Glutamatergic neuron (in vitro differentiated cells): ENCODE measurements around the gene TIMM22. TPM values are rescaled to one million over a fixed set of nuclear protein-coding genes. Genes with fewer than 3 reads are reported as not detected.

Experiments used
- DNase-seq: peaks from one replicate; pipeline ENCODE4 v3.0.0; 2022
- H3K27ac Mint-ChIP-seq: one replicate; pipeline ENCODE4 v1.8.0; 2020; ENCODE audit warnings: mild to moderate bottlenecking, mixed read lengths, inconsistent platforms; ENCODE audit not compliant: unreplicated experiment
- H3K27me3 Mint-ChIP-seq: one replicate; pipeline ENCODE4 v1.8.0; 2020; ENCODE audit warnings: mild to moderate bottlenecking, moderate library complexity, mixed read lengths, inconsistent platforms; ENCODE audit not compliant: unreplicated experiment
- H3K36me3 Mint-ChIP-seq: one replicate; pipeline ENCODE4 v1.8.0; 2020; ENCODE audit warnings: mild to moderate bottlenecking, mixed read lengths, inconsistent platforms; ENCODE audit not compliant: unreplicated experiment
- H3K4me1 Mint-ChIP-seq: one replicate; pipeline ENCODE4 v1.8.0; 2020; ENCODE audit warnings: mild to moderate bottlenecking, low read depth, mixed read lengths, inconsistent platforms; ENCODE audit not compliant: unreplicated experiment
- H3K4me3 Mint-ChIP-seq: one replicate; pipeline ENCODE4 v1.8.0; 2020; ENCODE audit warnings: mild to moderate bottlenecking, mixed read lengths, inconsistent platforms; ENCODE audit not compliant: unreplicated experiment
- H3K9me3 Mint-ChIP-seq: one replicate; pipeline ENCODE4 v1.8.0; 2020; ENCODE audit warnings: mild to moderate bottlenecking, moderate library complexity, mixed read lengths, inconsistent platforms; ENCODE audit not compliant: unreplicated experiment
- CTCF ChIP-seq: fragments of 200-600 bp; sonication (generic); IDR thresholded peaks from one replicate; pipeline ENCODE4 v1.5.0; 2021; ENCODE audit not compliant: partially characterized antibody, unreplicated experiment
- total RNA-seq: library from RNA; stranded (reverse); fragmentation: NEBNext Ultra II Directional; extraction: Animal tissue kit (Norgen Biotek cat#: 25700); gene quantifications from one replicate; pipeline ENCODE4 v1.2.1, GENCODE V29; 2021; ENCODE audit not compliant: unreplicated experiment

TIMM22 gene
- total RNA-seq, 1 donor from 2014 or later: 22.0 TPM

GRCh38 chr17:953767-954166 lies 43.2 kb upstream of the TIMM22 start:
- TF ChIP-seq CTCF: no peak
- Mint-ChIP-seq H3K4me1 (peaks cover 23% of the 10 kb centered on the region), H3K36me3 (peaks cover 5% of the 10 kb centered on the region), H3K4me3 (no peak overlapping the region), H3K27ac (no peak overlapping the region), H3K9me3 (peaks cover 18% of the 10 kb centered on the region), H3K27me3 (peaks cover 5% of the 10 kb centered on the region)
- no peak for DNase-seq

GRCh38 chr17:954431-955164 lies 42.3 kb upstream of the TIMM22 start:
- Mint-ChIP-seq H3K4me3 (peak overlapping the region; percentile 36), H3K27ac (peak overlapping the region; percentile 55), H3K4me1 (peaks cover 23% of the 10 kb centered on the region), H3K9me3 (peaks cover 18% of the 10 kb centered on the region), H3K36me3 (peaks cover 5% of the 10 kb centered on the region), H3K27me3 (peaks cover 5% of the 10 kb centered on the region)
- TF ChIP-seq CTCF: no peak
- DNase-seq: no peak

GRCh38 chr17:956905-957304 lies 40.0 kb upstream of the TIMM22 start:
- Mint-ChIP-seq H3K9me3 (peaks cover 12% of the 10 kb centered on the region), H3K27me3 (peaks cover 3% of the 10 kb centered on the region), H3K4me1 (peaks cover 10% of the 10 kb centered on the region), H3K4me3 (no peak overlapping the region), H3K36me3 (peaks cover 5% of the 10 kb centered on the region), H3K27ac (peak overlapping the region; percentile 43)
- no peak for DNase-seq
- no peak for TF ChIP-seq CTCF

- H3K4me1 Mint-ChIP-seq: peaks cover 17% of the 10 kb centered on the region
Measured at GRCh38 chr17:957856-958421, 39.0 kb upstream of the TIMM22 start.

More at GRCh38 chr17:957856-958421, 39.0 kb upstream of the TIMM22 start:
- H3K27ac Mint-ChIP-seq: peak overlapping the region; percentile 48
- peaks cover 12% of the 10 kb centered on the region for H3K9me3 Mint-ChIP-seq
- peaks cover 3% of the 10 kb centered on the region for H3K27me3 Mint-ChIP-seq
- peak overlapping the region; percentile 6 for H3K4me3 Mint-ChIP-seq
- peaks cover 5% of the 10 kb centered on the region for H3K36me3 Mint-ChIP-seq
- no peak for TF ChIP-seq CTCF
- no peak for DNase-seq
